Activated gamma-delta T cell treated with anti-CD3 and anti-CD28 coated beads, Interleukin-2, amount 50 U/mL, for 16 hours (primary cell): ENCODE data around the gene SPDYE4.

Experiments
- DNase-seq: peaks from one replicate; pipeline ENCODE4 v3.0.0-alpha.2; 2020; ENCODE audit warnings: low read depth

The SPDYE4 gene

GRCh38 chr17:8712698-8713097 is 45.6 kb downstream of the SPDYE4 start:
- DNase-seq, result no peak

DNA sequence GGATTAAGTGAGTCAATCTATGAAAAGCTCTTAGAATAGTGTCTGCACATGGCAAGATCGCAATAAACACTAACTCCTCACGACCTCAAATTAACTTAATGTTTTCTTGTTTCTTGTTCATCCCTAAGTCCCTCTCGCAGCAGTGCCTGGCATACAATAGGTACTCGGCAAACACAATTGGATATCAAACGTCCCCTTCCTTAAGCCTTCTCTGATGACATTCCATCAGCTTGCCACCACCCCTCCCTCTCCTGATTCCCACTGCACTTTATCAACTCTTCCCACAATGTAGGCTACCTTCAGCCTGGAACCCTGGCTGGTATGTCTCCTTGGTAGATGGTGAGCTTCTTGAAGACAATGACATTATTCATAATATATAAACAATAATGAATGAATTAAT is 47.1 kb downstream of the SPDYE4 start:
- no peak for DNase-seq

DNA sequence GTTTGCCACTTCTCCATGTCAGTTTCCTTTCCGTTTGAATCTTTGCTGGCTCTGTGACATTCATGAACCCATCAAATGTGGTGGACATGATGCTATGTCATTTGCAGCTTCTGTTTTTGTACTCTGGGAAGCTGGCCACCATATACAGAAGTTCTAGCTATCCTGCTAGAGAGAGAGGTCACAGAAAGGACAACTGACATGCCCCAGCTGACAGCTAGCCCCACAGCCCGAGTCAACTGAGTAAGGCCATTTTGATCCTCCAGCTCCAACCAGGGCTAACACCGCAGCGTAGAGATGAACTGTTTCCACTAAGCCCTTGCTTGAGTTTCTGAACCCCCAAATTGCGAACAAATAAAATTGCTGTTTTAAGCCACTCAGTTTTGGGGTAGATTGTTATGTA is 47.5 kb downstream of the SPDYE4 start:
- DNase-seq, result no peak

DNA sequence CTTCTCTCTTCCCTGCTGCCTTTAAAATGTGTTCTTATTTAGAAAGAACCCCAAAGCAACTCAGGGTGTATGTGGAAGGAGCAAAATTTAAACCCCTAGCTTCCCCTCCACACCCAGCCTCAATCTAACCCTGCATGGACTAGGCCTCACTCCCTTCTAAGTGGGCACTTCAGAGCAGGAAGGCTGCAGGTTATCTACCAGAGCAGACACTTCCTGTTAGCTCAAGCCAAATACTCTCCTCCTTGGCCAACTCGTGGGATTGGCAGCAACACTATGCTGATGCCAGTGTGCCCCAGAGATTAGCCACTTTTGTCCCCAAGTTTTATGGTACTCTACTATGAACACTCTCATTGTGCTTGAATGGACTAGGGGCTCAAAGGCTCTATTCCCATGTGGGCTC is 49.3 kb downstream of the SPDYE4 start:
- DNase-seq, result no peak

DNA sequence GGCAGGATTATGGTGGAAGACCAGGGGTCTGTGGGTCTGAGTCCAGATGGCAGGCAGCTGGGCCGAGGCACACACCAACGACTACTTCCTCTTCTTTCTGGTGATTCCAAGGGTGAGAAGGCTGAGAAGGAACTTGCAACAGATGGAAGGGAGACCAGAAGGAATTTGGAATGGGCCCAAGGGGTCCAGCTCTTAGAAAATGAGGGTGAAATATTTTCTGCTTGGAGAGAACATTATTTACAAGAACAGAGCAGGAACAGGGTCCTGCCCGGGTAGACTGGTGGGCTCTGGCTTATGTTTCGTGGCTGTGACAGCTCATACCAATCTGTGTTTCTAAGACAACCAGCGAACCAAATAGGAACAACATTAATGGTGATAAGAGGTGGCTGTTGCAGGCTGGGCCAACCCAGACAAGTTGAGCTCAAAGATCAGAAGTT is 50.3 kb downstream of the SPDYE4 start:
- no peak for DNase-seq

- no peak for DNase-seq
Observed at GRCh38 chr17:8707332-8708024, 50.9 kb downstream of the SPDYE4 start.

DNA sequence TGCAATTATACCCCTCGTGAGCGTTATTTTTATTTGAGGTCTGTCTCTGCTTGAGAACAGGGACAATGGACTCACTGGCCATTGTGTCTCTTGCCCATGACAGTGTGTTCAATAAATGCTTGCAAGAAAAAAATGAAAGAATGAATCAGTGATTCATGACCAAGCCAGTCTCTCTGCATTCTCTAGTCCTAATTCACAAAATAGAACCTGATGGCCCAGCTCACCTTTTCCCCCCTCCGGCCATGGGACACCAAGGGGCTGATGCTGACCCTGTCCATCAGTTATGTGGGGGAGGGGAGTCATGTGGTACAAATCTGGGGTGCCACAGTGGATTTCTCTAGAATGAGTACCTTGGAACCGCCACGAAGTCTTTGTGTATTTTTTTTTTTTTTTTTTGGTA is 51.9 kb downstream of the SPDYE4 start:
- DNase-seq, result no peak

GRCh38 chr17:8705427-8705826 is 52.9 kb downstream of the SPDYE4 start:
- no peak for DNase-seq

DNA sequence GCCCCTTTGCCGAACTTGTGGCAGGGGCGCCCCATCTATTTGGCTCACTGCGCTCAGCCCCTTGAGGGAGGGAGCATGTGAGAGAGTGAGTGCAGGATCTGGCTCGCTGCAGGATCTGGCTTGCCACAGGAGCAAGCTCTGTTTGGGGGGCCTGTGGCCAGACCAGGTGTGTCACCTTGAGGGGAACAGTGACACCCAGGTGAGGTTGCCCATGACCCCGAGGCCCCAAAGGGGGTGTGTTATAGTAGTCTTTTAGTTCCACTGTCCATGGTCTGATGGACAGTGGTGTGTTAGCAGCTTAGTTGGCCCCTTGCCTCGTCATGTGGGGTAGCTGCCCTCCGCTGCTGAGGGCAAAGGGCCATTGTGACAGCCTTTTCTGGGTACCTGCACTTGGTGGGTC is 55.3 kb downstream of the SPDYE4 start:
- no peak for DNase-seq

- DNase-seq, result no peak
Observed at GRCh38 chr17:8701754-8702153, 56.6 kb downstream of the SPDYE4 start.

- DNase-seq, result no peak
Observed at GRCh38 chr17:8701221-8701620, 57.1 kb downstream of the SPDYE4 start.
